ENCODE data around the gene USP32. TPM values are rescaled to one million over a fixed set of nuclear protein-coding genes. Genes with fewer than 3 reads are reported as not detected.

Gene USP32
- total and polyA plus RNA-seq, 2 of the 8 experiments (the other 6 are each of a cell fraction or from before 2014, with no cell fraction given), result 29.6 to 112 TPM

DNA sequence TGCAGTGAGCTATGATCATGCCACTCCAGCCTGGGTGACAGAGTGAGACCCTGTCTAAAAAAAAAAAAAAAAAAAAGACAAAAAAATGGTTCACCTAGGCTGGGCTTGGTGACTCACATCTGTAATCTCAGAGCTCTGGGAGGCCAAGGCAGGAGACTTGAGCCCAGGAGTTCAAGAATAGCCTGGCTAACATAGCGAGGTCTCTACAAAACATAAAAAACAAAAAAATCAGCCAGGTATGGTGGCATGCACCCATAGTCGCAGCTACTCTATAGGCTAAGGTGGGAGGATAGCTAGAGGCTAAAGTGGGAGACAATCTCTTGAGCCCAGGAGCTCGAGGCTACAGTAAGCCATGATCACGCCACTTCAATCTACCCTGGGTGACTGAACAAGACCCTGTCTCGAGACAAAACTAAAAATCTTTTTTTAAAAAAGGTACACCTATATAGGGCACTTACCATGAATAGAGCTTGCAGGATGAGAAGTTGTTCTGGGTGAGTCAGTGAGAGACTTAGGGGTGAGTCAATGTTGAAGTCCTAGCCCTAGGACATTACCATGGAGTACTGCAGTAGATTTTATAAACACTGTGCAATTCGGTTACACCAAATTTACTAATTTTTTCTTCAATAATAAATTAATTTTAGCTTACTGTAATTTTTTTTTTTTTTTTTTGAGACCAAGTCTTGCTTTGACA, 19.0 kb downstream of the USP32 start:
- no peak overlapping the region for H3K56ac ChIP-seq (replicated peaks; ENCODE audit: insufficient read length, low read depth, low read length)
- H2AK5ac ChIP-seq (ENCODE audit: low read depth, low read length), result no peak overlapping the region
- H2AFZ ChIP-seq (ENCODE audit: low read length), result no peak overlapping the region
- H3K4me3 ChIP-seq (ENCODE audit: extremely low read depth in 1 of 4, insufficient read depth in 2 of 4, low read depth in 3 of 4, low read length in 4 of 4), result no peak overlapping the region
- no peak overlapping the region for H2BK12ac ChIP-seq (ENCODE audit: low read depth, low read length)
- no peak overlapping the region for H3K9ac ChIP-seq (replicated peaks in 1 of 4; ENCODE audit: extremely low read depth in 1 of 4, low read depth in 3 of 4, low read length in 3 of 4)
- no peaks in the 10 kb centered on the region for H3K23me2 ChIP-seq (ENCODE audit: low read depth, low read length)
- no peaks in the 10 kb centered on the region for H3K9me3 ChIP-seq (ENCODE audit: insufficient read depth in 2 of 2, low read depth in 1 of 2, low read length in 1 of 2)
- FAIRE-seq (no peak), DNase-seq (ENCODE audit: low read depth in 1 of 2, low spot score in 2 of 2) (no peak)
- no peak overlapping the region for H4K5ac ChIP-seq (ENCODE audit: insufficient read length, low read depth, low read length)
- CTCF ChIA-PET (ENCODE audit: partially characterized antibody), result interaction anchor here (0.7 to 1.9 kb wide), 5 partner anchors 10 to 141 kb away, joined by 3 to 5 read pairs (median 4); no protein-coding TSS in a partner anchor
- POLR2A ChIA-PET (ENCODE audit: partially characterized antibody), result interaction anchor here (0.7 to 2.1 kb wide), 9 partner anchors 9 to 33 kb away, joined by 3 to 8 read pairs (median 3); partner anchors contain the start of gene USP32
- H2BK20ac ChIP-seq (ENCODE audit: low read length), result no peak overlapping the region
- no peak overlapping the region for H4K8ac ChIP-seq (ENCODE audit: extremely low read depth, insufficient read depth, low read length)
- WGBS, 2 experiments (ENCODE audit: extremely low coverage in 1 of 2, insufficient coverage in 1 of 2, insufficient read length in 1 of 2, insufficient replicate concordance in 2 of 2, low coverage in 1 of 2, low lambda C conversion rate in 2 of 2, missing lambda C conversion rate in 1 of 2), result 86% methylated on average over 6 of the region's 6 CpGs; no CpG with 5 or more reads in 1 of the 2 experiments
- H3K4me1 ChIP-seq (replicated peaks in 1 of 4; ENCODE audit: control insufficient read depth in 3 of 4, insufficient read depth in 4 of 4, low read length in 3 of 4), result peaks cover 0 to 4% (median 2%) of the 10 kb centered on the region in 4 experiments; a peak in 2 of 7 replicates
- no peak overlapping the region for H3K27ac ChIP-seq (ENCODE audit: low read depth, low read length)
- H3K79me2 ChIP-seq (ENCODE audit: control insufficient read depth in 1 of 2, insufficient read depth in 2 of 2, low read length in 2 of 2), result peaks cover 0 to 84% of the 10 kb centered on the region in 2 experiments; a peak in 3 of 4 replicates
- H2BK5ac ChIP-seq (ENCODE audit: low read depth, low read length), result no peak overlapping the region; the same call in 1 of the 2 replicates
- no peaks in the 10 kb centered on the region for H3K27me3 ChIP-seq (replicated peaks in 1 of 4; ENCODE audit: control insufficient read depth in 3 of 4, extremely low read depth in 1 of 4, insufficient read depth in 3 of 4, low read length in 3 of 4)
- H2BK120ac ChIP-seq (replicated peaks; ENCODE audit: low read depth, low read length), result no peak overlapping the region
- H2BK15ac ChIP-seq (ENCODE audit: low read length), result no peak overlapping the region
- peaks cover 2% of the 10 kb centered on the region; the same call in 1 of the 2 replicates for H3K79me1 ChIP-seq (ENCODE audit: low read depth, low read length)
- no peak overlapping the region; a peak in 1 of 4 replicates for H3K4me2 ChIP-seq (ENCODE audit: insufficient read depth in 1 of 2, low read depth in 2 of 2, low read length in 2 of 2)
- H3K36me3 ChIP-seq (ENCODE audit: control insufficient read depth in 2 of 4, insufficient read depth in 4 of 4, low read length in 3 of 4), result no peaks in the 10 kb centered on the region
- H3K4ac ChIP-seq (replicated peaks; ENCODE audit: insufficient read length, low read depth, low read length), result no peak overlapping the region
- H4K20me1 ChIP-seq (replicated peaks in 1 of 2; ENCODE audit: control insufficient read depth in 1 of 2, insufficient read depth in 2 of 2, low read length in 2 of 2), result peaks cover 5 to 8% of the 10 kb centered on the region in 2 experiments
- H3K23ac ChIP-seq (ENCODE audit: insufficient read length), result no peak overlapping the region
- H4K91ac ChIP-seq (replicated peaks; ENCODE audit: insufficient read length, low read length), result no peak overlapping the region
- no peak overlapping the region for H3K14ac ChIP-seq (ENCODE audit: insufficient read length)
- no peak overlapping the region for H3K18ac ChIP-seq (ENCODE audit: extremely low read depth, low read length)
- no peak for TF ChIP-seq PHF8 (conservative IDR thresholded peaks at IDR 0.05; ENCODE audit: low read depth, low read length)
- no peak for TF ChIP-seq CHD1 (IDR thresholded peaks at IDR 0.05; ENCODE audit: low read depth, low read length)
- TF ChIP-seq, protein P1, sequence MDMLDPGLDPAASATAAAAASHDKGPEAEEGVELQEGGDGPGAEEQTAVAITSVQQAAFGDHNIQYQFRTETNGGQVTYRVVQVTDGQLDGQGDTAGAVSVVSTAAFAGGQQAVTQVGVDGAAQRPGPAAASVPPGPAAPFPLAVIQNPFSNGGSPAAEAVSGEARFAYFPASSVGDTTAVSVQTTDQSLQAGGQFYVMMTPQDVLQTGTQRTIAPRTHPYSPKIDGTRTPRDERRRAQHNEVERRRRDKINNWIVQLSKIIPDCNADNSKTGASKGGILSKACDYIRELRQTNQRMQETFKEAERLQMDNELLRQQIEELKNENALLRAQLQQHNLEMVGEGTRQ (IDR thresholded peaks at IDR 0.05; ENCODE audit: low read length), result no peak
- no peak for TF ChIP-seq POU5F1 (IDR thresholded peaks at IDR 0.05; ENCODE audit: low read depth, low read length)
- TF ChIP-seq SAP30 (IDR thresholded peaks at IDR 0.05; ENCODE audit: insufficient read depth, insufficient replicate concordance, low read length), result no peak
- no peak for TF ChIP-seq KDM1A (IDR thresholded peaks at IDR 0.05; ENCODE audit: borderline replicate concordance, low read length)
- no peak for TF ChIP-seq BACH1 (IDR thresholded peaks at IDR 0.05; ENCODE audit: low read length)
- TF ChIP-seq YY1 (IDR thresholded peaks at IDR 0.05; ENCODE audit: low read depth, low read length), result no peak
- TF ChIP-seq JUND (IDR thresholded peaks at IDR 0.05; ENCODE audit: low read length), result no peak
- no peak for TF ChIP-seq RFX5 (IDR thresholded peaks at IDR 0.05; ENCODE audit: borderline replicate concordance, low read depth, low read length)
- TF ChIP-seq POLR2A (IDR thresholded peaks at IDR 0.05; ENCODE audit: control extremely low read depth in 1 of 2, low read depth in 2 of 2, low read length in 2 of 2), result no peak
- no peak for TF ChIP-seq EP300 (IDR thresholded peaks at IDR 0.05; ENCODE audit: borderline replicate concordance in 1 of 2, low read depth in 2 of 2, low read length in 2 of 2)
